Prostate gland (tissue), 2 donors: Measurements from ENCODE around the gene GCA. TPM values are rescaled to one million over a fixed set of nuclear protein-coding genes. Genes with fewer than 3 reads are reported as not detected.
A peak's percentile ranks its signal among the peaks of the same experiment; 100 is the strongest.

Source experiments
- DNase-seq: peaks from one replicate; pipeline ENCODE4 v3.0.0-alpha.2; 2019; ENCODE audit warnings: low spot score
- H3K27ac ChIP-seq, 2 donors: fragments of 200-600 bp; sonication (generic); 2 replicates each; pipeline ENCODE4 v1.5.1; 2017 to 2019
- H3K27me3 ChIP-seq: fragments of 200-600 bp; sonication (generic); replicated peaks from 2 replicates; pipeline ENCODE4 v1.5.1; 2019; ENCODE audit not compliant: insufficient read depth
- H3K36me3 ChIP-seq, 2 donors: fragments of 200-600 bp; sonication (generic); 1 replicate in 1 of 2; 2 replicates in 1 of 2; pipeline versions ENCODE4 v1.5.1 to v1.8.1; 2017 to 2019
- H3K4me1 ChIP-seq: fragments of 200-600 bp; sonication (generic); replicated peaks from 2 replicates; pipeline ENCODE4 v1.5.1; 2019
- H3K4me3 ChIP-seq, 2 donors: fragments of 200-600 bp; sonication (generic); 2 replicates each; pipeline ENCODE4 v1.5.1; 2017 to 2019
- H3K9me3 ChIP-seq: fragments of 200-600 bp; sonication (generic); 2 replicates; pipeline ENCODE4 v1.5.1; 2017
- CTCF ChIP-seq, 4 experiments: fragments of 200-600 bp in 2 of 4; fragments of 450-650 bp in 2 of 4; sonication (generic) in 2 of 4; IDR thresholded peaks; 1 replicate in 3 of 4; 2 replicates in 1 of 4; pipeline ENCODE4 v1.5.1; 2016 to 2019; ENCODE audit warnings: antibody characterized with exemption in 4 of 4, mild to moderate bottlenecking in 2 of 4, moderate library complexity in 2 of 4
- POLR2A ChIP-seq: fragments of 450-650 bp; IDR thresholded peaks from one replicate; pipeline ENCODE4 v1.6.1; 2016; ENCODE audit warnings: antibody characterized with exemption, mild to moderate bottlenecking
- POLR2AphosphoS5 ChIP-seq: sonication (generic); formaldehyde crosslinking; IDR thresholded peaks from one replicate; pipeline ENCODE4 v1.6.1; 2017; ENCODE audit warnings: antibody characterized with exemption
- WGBS: methylation state at CpG from one replicate; pipeline ENCODE4 v1.1.5; 2018; 5-methylcytosine and 5-hydroxymethylcytosine counted together
- intact Hi-C: fragments of 100-400 bp; cut with DNase I; formaldehyde crosslinking; loops from one replicate; pipeline ENCODE4 v1.14.2; 2022
- total RNA-seq, 2 donors: library from RNA; depleted of rRNA; stranded (reverse); fragments of >200 nt; gene quantifications; one replicate each; pipeline ENCODE4 v1.1.0, GENCODE V29; 2016

The GCA gene
- 10 to 100 TPM; 29.5 to 42.9 TPM for total RNA-seq

GRCh38 chr2:162343824-162344616, at the start of gene GCA:
Gene GCA (plus strand): TSS chr2:162344132. CDS start chr2:162344249, 117 bp downstream.
- DNase-seq = peak; percentile 98
- intact Hi-C loops = no loop called here
- Histone ChIP-seq H3K4me3 (peak within 1 kb of the TSS; percentile 56 to 74), H3K36me3 (no peaks in the 10 kb centered on the region), H3K9me3 (no peaks in the 10 kb centered on the region), H3K27me3 (no peaks in the 10 kb centered on the region), H3K4me1 (no peaks in the 10 kb centered on the region), H3K27ac (peak within 1 kb of the TSS; percentile 72 to 73)
- TF ChIP-seq CTCF (IDR thresholded peaks at IDR 0.05) = peak in 2 of 4 experiments; percentile 27 to 32
- peak; percentile 80 for TF ChIP-seq POLR2AphosphoS5
- TF ChIP-seq POLR2A = peak; percentile 50
- WGBS = under 1% methylated on average over 56 of the region's 57 CpGs

- no peak overlapping the region for H3K4me3 ChIP-seq
- no peaks in the 10 kb centered on the region for H3K27me3 ChIP-seq
- DNase-seq = no peak
- no peaks in the 10 kb centered on the region for H3K36me3 ChIP-seq
- H3K9me3 ChIP-seq = no peaks in the 10 kb centered on the region
- WGBS = 92% methylated on average over 2 of the region's 2 CpGs
- intact Hi-C loops = loop anchor here (5.0 kb wide), 1 partner anchor 73 kb away; no protein-coding TSS in a partner anchor
- no peak overlapping the region for H3K27ac ChIP-seq
- no peaks in the 10 kb centered on the region for H3K4me1 ChIP-seq
- no peak for TF ChIP-seq POLR2AphosphoS5
- no peak for TF ChIP-seq POLR2A
- TF ChIP-seq CTCF (IDR thresholded peaks at IDR 0.05) = no peak
Observed at GRCh38 chr2:162295009-162295408, 48.9 kb upstream of the GCA start.

- H3K4me1 ChIP-seq = no peaks in the 10 kb centered on the region
Observed at GRCh38 chr2:162297925-162298552, 45.9 kb upstream of the GCA start.

GRCh38 chr2:162298669-162299335, 45.1 kb upstream of the GCA start:
- Histone ChIP-seq H3K36me3 (no peaks in the 10 kb centered on the region), H3K27ac (no peak overlapping the region), H3K9me3 (no peaks in the 10 kb centered on the region), H3K4me1 (no peaks in the 10 kb centered on the region), H3K4me3 (no peak overlapping the region), H3K27me3 (no peaks in the 10 kb centered on the region)
- intact Hi-C loops = loop anchor here (5.0 kb wide), 1 partner anchor 77 kb away; no protein-coding TSS in a partner anchor
- TF ChIP-seq CTCF (IDR thresholded peaks at IDR 0.05) (no peak), POLR2AphosphoS5 (no peak), POLR2A (no peak)
- WGBS = 87% methylated on average over 9 of the region's 9 CpGs
- DNase-seq = no peak

More at GRCh38 chr2:162297925-162298552, 45.9 kb upstream of the GCA start:
- TF ChIP-seq POLR2A = no peak
- TF ChIP-seq CTCF (IDR thresholded peaks at IDR 0.05) = peak; percentile 59 to 79 (median 70)
- TF ChIP-seq POLR2AphosphoS5 = no peak
- H3K27ac ChIP-seq = no peak overlapping the region
- intact Hi-C loops = loop anchor here (5.0 kb wide), 1 partner anchor 76 kb away; no protein-coding TSS in a partner anchor
- H3K27me3 ChIP-seq = no peaks in the 10 kb centered on the region
- 61% methylated on average over 5 of the region's 5 CpGs for WGBS
- no peaks in the 10 kb centered on the region for H3K9me3 ChIP-seq
- H3K36me3 ChIP-seq = no peaks in the 10 kb centered on the region
- no peak overlapping the region for H3K4me3 ChIP-seq
- DNase-seq = peak; percentile 76
